HL-60 (cell line): Measurements from ENCODE around the gene SLC39A9.

Experiments
- DNase-seq, 2 experiments: peaks; one replicate each; pipeline ENCODE4 v3.0.0-alpha.2; 2010 to 2020; ENCODE audit warnings: low read depth in 1 of 2, low spot score in 1 of 2
- H3K27ac ChIP-seq: fragments of 250-450 bp; sonication (Bioruptor Pico); replicated peaks from 2 replicates; pipeline ENCODE4 v1.5.1; 2020; ENCODE audit warnings: mild to moderate bottlenecking, moderate library complexity
- H3K27me3 ChIP-seq: fragments of 250-450 bp; sonication (Bioruptor Pico); 2 replicates; pipeline ENCODE4 v1.5.1; 2021; ENCODE audit warnings: mild to moderate bottlenecking, moderate library complexity; ENCODE audit not compliant: insufficient read depth, poor library complexity, severe bottlenecking
- H3K4me3 ChIP-seq: replicated peaks from 2 replicates; pipeline ENCODE4 v1.5.1; 2011; ENCODE audit warnings: mild to moderate bottlenecking, control low read depth, low read length; ENCODE audit not compliant: insufficient read depth
- GABPA ChIP-seq: IDR thresholded peaks from 2 replicates; pipeline ENCODE4 v1.6.1; 2012; ENCODE audit warnings: low read depth
- POLR2AphosphoS5 ChIP-seq: IDR thresholded peaks from 2 replicates; pipeline ENCODE4 v1.6.1; 2012; ENCODE audit warnings: low read depth
- REST ChIP-seq: IDR thresholded peaks from 2 replicates; pipeline ENCODE4 v1.6.1; 2012; ENCODE audit warnings: low read depth; ENCODE audit not compliant: insufficient replicate concordance
- SPI1 ChIP-seq: IDR thresholded peaks from 2 replicates; pipeline ENCODE4 v1.6.1; 2012; ENCODE audit warnings: low read depth, mild to moderate bottlenecking, borderline replicate concordance
- TF ChIP-seq, protein P1 (sequence below): IDR thresholded peaks from one replicate; pipeline ENCODE4 v1.5.1; 2011; ENCODE audit warnings: low read length, control low read depth, inconsistent platforms; ENCODE audit not compliant: insufficient read depth

The SLC39A9 gene

DNA sequence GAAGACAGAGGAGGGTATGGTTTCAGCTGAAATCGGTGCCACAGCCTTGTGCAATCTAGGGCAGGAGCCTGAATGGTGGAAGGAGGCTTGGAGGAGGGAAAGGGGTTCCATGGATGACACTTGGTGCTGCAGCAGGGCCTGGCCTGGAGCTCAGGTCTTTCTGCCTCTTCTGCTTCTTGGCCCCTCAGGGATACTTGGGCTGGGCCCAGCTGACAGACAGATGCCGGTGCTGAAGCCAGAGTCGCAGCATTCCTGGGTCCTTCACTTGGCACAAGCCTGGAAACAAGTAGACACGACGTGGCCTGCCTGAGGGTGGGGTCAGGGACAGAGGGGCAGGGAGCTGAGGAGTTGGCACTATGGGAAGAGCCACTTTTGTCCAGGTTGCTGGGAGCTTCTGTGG lies 81.6 kb downstream of the SLC39A9 start:
- no peak for TF ChIP-seq SPI1
- TF ChIP-seq REST, result no peak
- TF ChIP-seq POLR2AphosphoS5, result no peak
- TF ChIP-seq, protein P1, sequence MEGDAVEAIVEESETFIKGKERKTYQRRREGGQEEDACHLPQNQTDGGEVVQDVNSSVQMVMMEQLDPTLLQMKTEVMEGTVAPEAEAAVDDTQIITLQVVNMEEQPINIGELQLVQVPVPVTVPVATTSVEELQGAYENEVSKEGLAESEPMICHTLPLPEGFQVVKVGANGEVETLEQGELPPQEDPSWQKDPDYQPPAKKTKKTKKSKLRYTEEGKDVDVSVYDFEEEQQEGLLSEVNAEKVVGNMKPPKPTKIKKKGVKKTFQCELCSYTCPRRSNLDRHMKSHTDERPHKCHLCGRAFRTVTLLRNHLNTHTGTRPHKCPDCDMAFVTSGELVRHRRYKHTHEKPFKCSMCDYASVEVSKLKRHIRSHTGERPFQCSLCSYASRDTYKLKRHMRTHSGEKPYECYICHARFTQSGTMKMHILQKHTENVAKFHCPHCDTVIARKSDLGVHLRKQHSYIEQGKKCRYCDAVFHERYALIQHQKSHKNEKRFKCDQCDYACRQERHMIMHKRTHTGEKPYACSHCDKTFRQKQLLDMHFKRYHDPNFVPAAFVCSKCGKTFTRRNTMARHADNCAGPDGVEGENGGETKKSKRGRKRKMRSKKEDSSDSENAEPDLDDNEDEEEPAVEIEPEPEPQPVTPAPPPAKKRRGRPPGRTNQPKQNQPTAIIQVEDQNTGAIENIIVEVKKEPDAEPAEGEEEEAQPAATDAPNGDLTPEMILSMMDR, result no peak
- no peak for TF ChIP-seq GABPA
- no peak for DNase-seq
- Histone ChIP-seq H3K4me3 (no peak overlapping the region), H3K27ac (no peak overlapping the region), H3K27me3 (peaks cover 6% of the 10 kb centered on the region)

GRCh38 chr14:69481815-69482568 lies 83.5 kb downstream of the SLC39A9 start:
- DNase-seq, result no peak
- TF ChIP-seq SPI1 (no peak), GABPA (no peak), POLR2AphosphoS5 (no peak), REST (no peak)
- TF ChIP-seq, protein P1, result no peak
- H3K27ac ChIP-seq, result no peak overlapping the region
- H3K27me3 ChIP-seq, result peaks cover 7% of the 10 kb centered on the region
- no peak overlapping the region for H3K4me3 ChIP-seq

- H3K27ac ChIP-seq, result no peak overlapping the region
- no peak for DNase-seq
Observed at GRCh38 chr14:69483765-69484443, 85.4 kb downstream of the SLC39A9 start.

More at GRCh38 chr14:69483765-69484443, 85.4 kb downstream of the SLC39A9 start:
- TF ChIP-seq, protein P1, result no peak
- no peak for TF ChIP-seq SPI1
- no peak for TF ChIP-seq REST
- TF ChIP-seq GABPA, result no peak
- no peak for TF ChIP-seq POLR2AphosphoS5
- peaks cover 7% of the 10 kb centered on the region for H3K27me3 ChIP-seq
- no peak overlapping the region for H3K4me3 ChIP-seq
